ENCODE results near the gene GFY. TPM values are rescaled to one million over a fixed set of nuclear protein-coding genes. Genes with fewer than 3 reads are reported as not detected.

GFY gene
- total RNA-seq, 4 donors from 2014 or later: not detected

GRCh38 chr19:49448432-49448786 lies 23.2 kb downstream of the GFY start:
- Histone ChIP-seq H3K9me3 (no peaks in the 10 kb centered on the region), H3K4me1 (no peaks in the 10 kb centered on the region), H3K4me3 (no peak overlapping the region), H3K27me3 (no peaks in the 10 kb centered on the region), H3K27ac (no peak overlapping the region), H3K36me3 (no peaks in the 10 kb centered on the region)
- no peak for DNase-seq
- intact Hi-C loops (cut with DNase I; ENCODE audit: low total_unique reads): no loop called here
- no peak for TF ChIP-seq POLR2A (IDR thresholded peaks at IDR 0.05)
- TF ChIP-seq CTCF (IDR thresholded peaks at IDR 0.05): no peak

GRCh38 chr19:49450405-49450804 lies 25.2 kb downstream of the GFY start:
- TF ChIP-seq CTCF (IDR thresholded peaks at IDR 0.05) (no peak), POLR2A (IDR thresholded peaks at IDR 0.05) (no peak)
- DNase-seq: no peak
- H3K4me1 ChIP-seq: peaks cover 0 to 5% of the 10 kb centered on the region in 2 donors
- intact Hi-C loops (cut with DNase I; ENCODE audit: low total_unique reads): no loop called here
- no peaks in the 10 kb centered on the region for H3K27me3 ChIP-seq
- no peaks in the 10 kb centered on the region for H3K9me3 ChIP-seq
- H3K27ac ChIP-seq: peak overlapping the region in 1 of 2 donors; percentile 99
- no peaks in the 10 kb centered on the region for H3K36me3 ChIP-seq
- no peak overlapping the region for H3K4me3 ChIP-seq

- peaks cover under 1 to 5% of the 10 kb centered on the region in 2 donors for H3K4me1 ChIP-seq
- peak; percentile 96 to 99 for DNase-seq
- H3K9me3 ChIP-seq: no peaks in the 10 kb centered on the region
- peak; percentile 40 to 43 for TF ChIP-seq POLR2A (IDR thresholded peaks at IDR 0.05)
- peak in 3 of 4 experiments; percentile 15 to 29 (median 26) for TF ChIP-seq CTCF (IDR thresholded peaks at IDR 0.05)
- no peaks in the 10 kb centered on the region for H3K36me3 ChIP-seq
- no peaks in the 10 kb centered on the region for H3K27me3 ChIP-seq
- peak within 1 kb of the TSS; percentile 93 to 99 for H3K27ac ChIP-seq
- H3K4me3 ChIP-seq: peak within 1 kb of the TSS; percentile 84 to 96
- intact Hi-C loops (cut with DNase I; ENCODE audit: low total_unique reads): no loop called here
These were observed 26.4 kb downstream of the GFY start, which contains the start of gene PIH1D1 for GRCh38 chr19:49451430-49452181. TSS of gene PIH1D1 (minus strand) at chr19:49451814. CDS start at chr19:49451574, 240 bp downstream.

- intact Hi-C loops (cut with DNase I; ENCODE audit: low total_unique reads): no loop called here
These were observed 28.0 kb downstream of the GFY start, which contains the start of gene ALDH16A1 for GRCh38 chr19:49453013-49453756. TSS of gene ALDH16A1 (plus strand) at chr19:49453225. CDS start at chr19:49453332, 107 bp downstream.

More at GRCh38 chr19:49453013-49453756, 28.0 kb downstream of the GFY start, which contains the start of gene ALDH16A1:
- TF ChIP-seq POLR2A (IDR thresholded peaks at IDR 0.05): peak; percentile 63 to 91
- peak in 1 of 4 experiments; percentile 3 for TF ChIP-seq CTCF (IDR thresholded peaks at IDR 0.05)
- Histone ChIP-seq H3K27ac (peak within 1 kb of the TSS; percentile 93 to 99), H3K9me3 (no peaks in the 10 kb centered on the region), H3K27me3 (no peaks in the 10 kb centered on the region), H3K4me3 (peak within 1 kb of the TSS; percentile 84 to 96), H3K36me3 (no peaks in the 10 kb centered on the region), H3K4me1 (peaks cover 2 to 5% of the 10 kb centered on the region in 2 donors)
- peak; percentile 98 for DNase-seq
